ENCODE data around the gene SERINC2.
"Not testable (repeated sequence)": the region's sequence is repeated elsewhere in the genome, so short reads cannot be mapped to it uniquely, and the experiment has no call there.

Gene SERINC2

DNA sequence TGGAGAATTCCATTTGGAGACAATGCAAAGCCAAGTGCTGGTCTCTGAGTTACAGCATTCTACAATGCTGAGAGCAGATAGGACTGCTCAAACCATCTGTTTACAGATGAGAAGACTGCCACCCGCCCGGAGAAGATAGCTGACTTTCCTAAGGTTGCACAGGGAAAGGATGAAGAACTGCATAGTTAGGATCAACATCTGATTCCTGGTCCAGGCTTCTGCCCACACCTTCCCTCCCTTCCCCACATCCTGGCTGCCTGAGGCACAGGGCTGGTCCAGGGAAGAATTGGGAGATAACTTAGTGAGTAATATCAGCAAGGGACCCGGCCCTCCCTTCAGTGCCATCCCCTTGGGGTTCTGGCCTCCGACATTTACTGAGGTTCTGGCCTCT lies 2.0 kb downstream of the SERINC2 start:
- no peak for DNase-seq (ENCODE audit: low read depth in 2 of 2)

GRCh38 chr1:31415658-31416057 lies 2.6 kb downstream of the SERINC2 start:
- DNase-seq (ENCODE audit: low read depth in 2 of 2) = no peak

DNA sequence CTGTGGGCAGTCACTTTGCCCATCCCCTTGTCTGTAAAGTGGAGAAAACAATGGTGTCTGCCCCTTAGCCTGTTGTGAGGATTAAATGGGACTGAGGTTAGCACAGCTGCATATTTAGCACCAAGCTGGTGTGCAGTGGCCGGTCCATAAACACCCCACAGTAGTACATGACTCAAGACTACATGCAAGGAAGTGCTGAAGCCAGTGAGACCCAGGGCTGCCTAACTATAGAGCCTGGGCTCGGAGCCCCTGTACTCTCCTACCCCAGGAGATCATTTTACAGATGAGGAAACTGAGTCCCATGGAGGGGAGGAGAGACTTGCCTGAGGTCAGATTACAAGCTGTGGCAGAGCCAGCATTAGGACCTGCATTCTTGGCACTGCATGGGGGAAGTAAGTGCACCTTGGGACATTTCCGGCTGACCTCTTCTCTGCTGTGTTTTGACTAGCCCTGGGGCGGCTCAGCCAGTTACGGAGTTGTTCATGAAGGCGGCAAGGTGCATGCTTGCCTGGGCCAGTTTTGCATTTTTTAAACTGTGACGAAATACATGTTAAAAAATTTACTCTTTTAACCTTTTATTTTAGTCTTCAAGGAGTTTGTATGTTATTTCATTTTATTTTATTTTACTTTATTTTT lies 3.2 kb downstream of the SERINC2 start:
- no peak for DNase-seq (ENCODE audit: low read depth in 2 of 2)

DNA sequence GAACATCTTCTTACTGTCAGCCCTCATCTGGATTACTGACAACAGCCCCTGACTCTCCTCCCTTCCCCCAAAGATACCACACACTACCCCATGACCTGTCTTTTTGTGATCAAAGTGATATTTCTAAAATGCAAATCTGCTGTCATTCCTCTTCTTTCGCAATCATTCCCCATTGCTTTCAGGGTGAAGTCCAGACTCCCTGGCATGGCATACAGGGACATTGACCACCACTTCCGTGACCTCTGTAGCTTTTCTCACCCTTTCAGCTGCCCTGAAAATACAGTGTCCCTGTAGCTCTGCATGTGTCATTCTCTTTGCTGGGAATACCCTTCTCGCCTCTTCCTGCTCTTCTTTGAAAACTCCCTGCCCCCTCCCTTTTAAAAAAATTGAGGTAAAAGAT lies 4.1 kb downstream of the SERINC2 start:
- no peak for DNase-seq (ENCODE audit: low read depth in 2 of 2)

- no peak for DNase-seq (ENCODE audit: low read depth in 2 of 2)
These were observed 5.8 kb downstream of the SERINC2 start for GRCh38 chr1:31418626-31419323.

DNA sequence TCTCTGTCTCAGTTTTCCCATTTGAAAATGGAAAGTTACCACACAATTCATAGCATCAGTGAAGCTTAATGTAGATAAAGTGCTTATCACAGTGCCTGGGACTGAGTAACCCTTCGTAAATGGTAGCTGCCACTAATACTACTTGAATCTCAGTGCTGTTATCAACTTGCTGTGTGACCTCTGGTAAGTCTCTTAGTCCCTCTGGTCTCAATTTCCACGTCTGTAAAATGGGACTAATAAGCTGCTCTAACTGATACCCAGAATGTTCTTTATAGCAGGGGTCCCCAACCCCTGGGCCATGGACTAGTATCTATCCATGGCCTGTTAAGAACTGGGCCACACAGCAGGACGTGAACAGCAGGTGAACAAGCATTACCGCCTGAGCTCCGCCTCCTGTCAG lies 7.7 kb downstream of the SERINC2 start:
- no peak for DNase-seq (ENCODE audit: low read depth in 2 of 2)

GRCh38 chr1:31421371-31422040 lies 8.5 kb downstream of the SERINC2 start:
- no peak for DNase-seq (ENCODE audit: low read depth in 2 of 2)

DNA sequence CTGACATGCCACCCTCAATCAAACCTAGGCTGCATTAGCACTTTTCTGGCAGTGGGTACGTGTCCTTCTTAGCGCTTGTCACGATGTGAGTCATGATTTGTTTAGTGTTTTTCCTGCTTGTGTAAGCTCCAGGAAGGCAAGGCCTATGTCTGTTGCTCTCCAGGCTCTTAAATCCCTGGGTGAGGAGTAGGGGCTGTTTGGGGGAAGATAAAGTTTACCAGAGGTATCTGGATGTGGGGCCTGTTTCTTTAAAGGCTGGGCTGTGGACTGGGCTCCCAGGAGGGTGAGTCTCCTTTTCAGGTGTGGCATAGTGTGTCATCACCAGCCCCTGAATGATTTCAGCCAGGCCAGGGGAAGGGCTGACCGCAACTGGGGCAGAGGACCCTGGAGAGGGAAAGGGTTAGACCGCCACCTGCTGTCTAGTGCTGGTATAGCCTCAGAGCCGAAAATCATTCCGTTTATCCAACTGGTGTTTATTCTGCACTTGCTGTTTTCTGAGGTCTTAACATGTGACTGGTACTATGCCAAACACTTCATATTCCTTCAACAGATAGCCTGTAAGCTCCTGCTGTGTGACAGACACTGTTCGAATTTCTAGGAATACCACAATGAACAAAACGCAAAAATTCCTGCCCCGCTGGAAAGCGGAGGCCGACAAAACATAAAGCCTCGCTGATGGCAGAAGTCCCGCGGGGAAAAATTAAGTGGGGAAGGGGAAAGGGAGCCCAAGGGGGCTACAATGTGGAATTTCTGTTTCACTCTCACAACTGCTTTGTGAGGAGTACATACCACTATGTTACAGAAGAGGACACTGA lies 9.7 kb downstream of the SERINC2 start:
- DNase-seq (ENCODE audit: low read depth in 2 of 2) = peak; percentile 13 to 20

GRCh38 chr1:31423418-31423947 lies 10.5 kb downstream of the SERINC2 start:
- DNase-seq (ENCODE audit: low read depth in 2 of 2) = no peak

DNA sequence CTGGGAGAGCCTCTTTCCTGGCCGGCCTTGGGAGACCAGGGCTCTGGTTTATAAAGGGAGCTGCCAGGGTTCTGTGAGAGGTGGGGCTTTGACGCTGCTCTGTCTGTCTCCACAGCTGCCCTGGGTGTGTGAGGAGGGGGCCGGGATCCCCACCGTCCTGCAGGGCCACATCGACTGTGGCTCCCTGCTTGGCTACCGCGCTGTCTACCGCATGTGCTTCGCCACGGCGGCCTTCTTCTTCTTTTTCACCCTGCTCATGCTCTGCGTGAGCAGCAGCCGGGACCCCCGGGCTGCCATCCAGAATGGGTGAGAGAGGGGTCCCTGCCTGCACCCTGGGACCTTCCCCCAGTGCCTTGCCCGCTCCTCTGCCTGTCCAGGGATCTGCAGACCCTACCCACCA lies 11.6 kb downstream of the SERINC2 start:
- DNase-seq (ENCODE audit: low read depth in 2 of 2) = no peak

GRCh38 chr1:31425301-31426081 lies 12.5 kb downstream of the SERINC2 start:
- DNase-seq (ENCODE audit: low read depth in 2 of 2) = no peak

- no peak for DNase-seq (ENCODE audit: low read depth in 2 of 2)
These were observed 13.4 kb downstream of the SERINC2 start for GRCh38 chr1:31426249-31426922.

GRCh38 chr1:31427322-31427721 lies 14.3 kb downstream of the SERINC2 start:
- no peak for DNase-seq (ENCODE audit: low read depth in 2 of 2)

DNA sequence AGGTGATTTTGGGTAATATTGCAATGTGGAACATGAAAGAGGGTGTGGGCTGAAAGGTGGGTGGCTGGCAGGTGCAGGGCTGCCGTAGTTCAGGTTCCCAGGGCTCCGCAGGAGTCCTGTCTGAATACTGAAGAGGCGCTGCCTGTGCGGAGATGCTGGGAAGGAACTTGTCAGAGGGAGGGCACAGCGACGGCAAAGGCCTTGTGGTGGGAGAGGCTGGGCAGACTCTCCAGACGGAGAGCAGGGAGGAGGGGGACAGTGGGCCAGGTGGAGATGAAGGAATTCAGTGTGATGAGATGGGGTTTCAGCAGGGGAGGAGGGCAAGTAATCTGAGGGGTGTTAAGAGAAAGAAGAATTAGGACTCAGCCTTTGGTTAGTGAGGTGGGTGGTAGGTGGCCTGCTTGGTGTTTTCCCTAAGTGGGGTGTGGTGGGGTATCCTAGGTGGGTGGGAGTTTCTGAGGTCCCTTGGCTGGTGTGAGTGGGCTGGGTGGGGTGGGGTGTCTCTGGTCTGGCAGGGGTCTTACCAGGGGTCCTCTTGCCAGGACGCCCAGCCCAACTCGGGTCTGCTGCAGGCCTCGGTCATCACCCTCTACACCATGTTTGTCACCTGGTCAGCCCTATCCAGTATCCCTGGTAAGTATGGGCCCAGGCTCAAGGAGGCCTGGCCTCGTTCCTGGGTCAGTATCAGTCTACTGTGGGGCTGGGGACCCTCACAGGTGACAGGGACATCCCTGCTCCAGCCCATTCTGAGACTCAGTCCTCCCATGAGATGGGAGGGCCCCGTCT lies 15.6 kb downstream of the SERINC2 start:
- DNase-seq (ENCODE audit: low read depth in 2 of 2) = no peak

DNA sequence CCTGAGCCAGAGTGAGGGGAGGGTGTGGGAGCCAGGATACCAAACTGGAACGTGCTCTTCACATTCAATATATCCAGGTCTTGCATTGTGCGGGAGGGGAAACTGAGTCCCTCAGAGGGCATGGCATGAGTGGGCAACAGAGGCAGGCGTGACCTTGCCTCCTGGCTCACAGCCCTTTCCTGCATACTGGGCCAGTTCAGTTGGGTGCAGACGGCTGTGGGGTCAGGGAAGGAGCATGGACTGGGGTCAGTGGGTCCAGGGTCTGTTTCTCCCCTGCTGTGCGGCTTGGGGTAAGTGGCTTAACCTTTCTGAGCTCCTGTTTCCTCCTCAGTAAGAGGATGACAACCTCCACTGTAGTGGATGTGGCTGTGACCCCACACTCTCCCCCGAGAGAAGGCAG lies 16.6 kb downstream of the SERINC2 start:
- DNase-seq (ENCODE audit: low read depth in 2 of 2) = no peak

DNA sequence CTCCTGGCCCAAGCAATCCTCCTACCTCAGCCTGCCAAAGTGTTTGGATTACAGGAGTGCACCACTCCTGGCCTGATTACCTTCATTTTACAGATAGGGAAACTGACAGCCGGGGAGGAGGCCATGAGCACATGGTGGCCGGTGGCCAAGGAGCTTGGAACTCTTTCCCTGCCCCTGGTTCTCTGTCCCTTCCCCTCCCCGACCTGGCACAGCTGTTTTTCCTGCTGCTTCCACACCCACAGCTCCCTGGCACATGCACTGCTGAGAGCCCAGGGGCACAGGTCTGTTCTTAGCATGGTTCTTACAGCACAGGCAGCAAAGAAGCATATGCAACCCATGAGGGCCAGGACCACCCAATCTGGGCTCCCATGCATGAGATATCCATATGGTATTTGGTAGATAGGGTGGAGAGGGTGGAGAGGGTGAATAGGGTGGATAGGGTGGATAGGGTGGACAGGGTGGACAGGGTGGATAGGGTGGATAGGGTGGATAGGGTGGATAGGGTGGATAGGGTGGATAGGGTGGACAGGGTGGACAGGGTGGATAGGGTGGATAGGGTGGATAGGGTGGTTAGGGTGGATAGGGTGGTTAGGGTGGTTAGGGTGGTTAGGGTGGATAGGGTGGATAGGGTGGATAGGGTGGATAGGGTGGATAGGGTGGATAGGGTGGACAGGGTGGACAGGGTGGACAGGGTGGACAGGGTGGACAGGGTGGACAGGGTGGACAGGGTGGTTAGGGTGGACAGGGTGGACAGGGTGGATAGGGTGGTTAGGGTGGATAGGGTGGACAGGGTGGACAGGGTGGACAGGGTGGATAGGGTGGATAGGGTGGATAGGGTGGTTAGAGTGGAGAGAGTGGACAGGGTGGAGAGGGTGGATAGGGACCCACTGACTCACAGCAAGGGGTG lies 18.6 kb downstream of the SERINC2 start:
- not testable (repeated sequence) for DNase-seq (ENCODE audit: low read depth in 2 of 2)

DNA sequence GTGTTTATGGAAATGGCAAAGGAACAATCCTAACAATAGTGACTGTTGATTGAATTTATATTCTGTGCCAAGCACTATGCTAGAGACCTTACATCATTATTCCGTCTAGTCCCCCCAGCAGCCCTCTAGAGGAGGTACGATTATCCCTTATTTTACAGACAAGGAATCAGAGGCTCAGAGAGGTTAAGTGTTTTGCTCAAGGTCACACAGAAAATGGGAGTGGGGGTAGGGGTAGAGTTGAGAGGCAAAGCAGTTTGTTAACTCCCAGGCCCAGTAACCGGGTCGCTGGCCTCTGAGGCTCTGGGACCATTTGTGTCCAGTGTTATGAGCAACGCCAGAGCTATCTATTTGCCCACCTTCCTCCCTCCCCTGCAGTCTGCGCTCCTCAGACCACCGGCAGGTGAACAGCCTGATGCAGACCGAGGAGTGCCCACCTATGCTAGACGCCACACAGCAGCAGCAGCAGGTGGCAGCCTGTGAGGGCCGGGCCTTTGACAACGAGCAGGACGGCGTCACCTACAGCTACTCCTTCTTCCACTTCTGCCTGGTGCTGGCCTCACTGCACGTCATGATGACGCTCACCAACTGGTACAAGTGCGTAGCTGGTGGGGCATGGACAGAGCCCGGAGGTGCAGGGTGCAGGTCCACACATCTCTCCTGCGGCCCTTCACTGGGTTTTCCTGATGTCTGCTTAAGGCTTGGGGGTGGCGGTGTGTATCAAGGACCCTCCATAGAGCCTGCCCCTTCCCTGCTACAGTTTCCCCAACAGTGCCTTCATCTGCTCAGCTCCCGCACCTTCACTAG lies 19.8 kb downstream of the SERINC2 start:
- no peak for DNase-seq (ENCODE audit: low read depth in 2 of 2)

DNA sequence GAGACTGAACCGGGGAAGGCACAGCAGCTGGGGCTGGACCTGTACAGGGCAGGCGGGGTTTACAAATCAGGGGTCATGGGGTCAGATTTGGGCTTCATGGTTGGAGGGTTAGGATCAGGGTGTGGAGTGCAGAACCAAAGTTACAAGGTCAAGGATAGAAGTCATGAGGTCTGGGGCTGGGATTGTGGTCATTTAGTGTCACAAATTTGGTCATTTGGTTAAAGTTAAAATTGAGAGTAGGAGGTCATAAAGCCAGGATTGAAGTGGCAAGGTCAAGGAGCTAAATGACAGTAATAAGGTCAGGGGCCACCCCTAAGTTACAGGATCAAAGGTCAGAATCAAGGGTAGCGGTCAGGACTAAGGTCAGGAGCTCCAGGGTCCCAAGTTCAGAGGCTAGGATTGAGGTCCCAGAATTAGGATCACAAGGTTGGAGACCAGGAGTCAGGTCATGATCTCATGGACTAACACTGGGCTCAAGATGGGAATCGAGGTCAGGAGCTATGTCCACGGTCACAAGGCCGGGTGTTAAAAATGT lies 20.4 kb downstream of the SERINC2 start:
- no peak for DNase-seq (ENCODE audit: low read depth in 2 of 2)

Measured in fibroblast of skin of left biceps (primary cell).